ENCODE data around the gene GIPC1. TPM values are rescaled to one million over a fixed set of nuclear protein-coding genes. Genes with fewer than 3 reads are reported as not detected.

Gene GIPC1
- polyA plus RNA-seq, 4 donors: 69.6 to 117 (median 91.1) TPM

GRCh38 chr19:14439014-14439413 lies 56.9 kb downstream of the GIPC1 start:
- DNase-seq (ENCODE audit: low read depth in 4 of 4, low spot score in 2 of 4): no peak

DNA sequence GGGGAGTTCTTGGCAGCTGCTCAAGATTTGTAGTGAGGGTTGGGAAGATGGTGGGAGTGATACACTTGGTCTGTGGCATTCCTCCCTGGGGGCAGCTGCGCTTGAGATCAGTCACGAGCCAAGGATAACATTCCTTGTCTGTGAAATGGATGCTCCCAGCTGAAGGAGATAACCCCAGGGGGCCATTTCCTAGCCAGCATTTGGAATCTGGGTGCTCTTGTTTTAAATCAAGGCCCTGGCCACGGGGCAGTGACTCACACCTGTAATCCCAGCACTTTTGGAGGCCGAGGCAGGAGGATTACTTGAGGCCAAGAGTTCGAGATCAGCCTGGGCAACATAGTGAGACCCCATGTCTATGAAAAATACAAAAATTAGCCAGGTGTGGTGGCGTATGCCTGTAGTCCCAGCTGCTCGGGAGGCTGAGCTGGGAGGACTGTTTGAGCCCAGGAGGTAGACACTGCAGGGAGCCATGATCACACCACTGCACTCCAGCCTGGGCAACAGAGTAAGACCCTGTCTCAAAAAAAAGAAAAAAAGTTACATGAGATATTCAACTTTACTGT lies 58.3 kb downstream of the GIPC1 start:
- no peak for DNase-seq (ENCODE audit: low read depth in 4 of 4, low spot score in 2 of 4)

GRCh38 chr19:14435320-14436050 lies 60.4 kb downstream of the GIPC1 start:
- DNase-seq (ENCODE audit: low read depth in 4 of 4, low spot score in 2 of 4): no peak

GRCh38 chr19:14434543-14435319 lies 61.2 kb downstream of the GIPC1 start:
- no peak for DNase-seq (ENCODE audit: low read depth in 4 of 4, low spot score in 2 of 4)

DNA sequence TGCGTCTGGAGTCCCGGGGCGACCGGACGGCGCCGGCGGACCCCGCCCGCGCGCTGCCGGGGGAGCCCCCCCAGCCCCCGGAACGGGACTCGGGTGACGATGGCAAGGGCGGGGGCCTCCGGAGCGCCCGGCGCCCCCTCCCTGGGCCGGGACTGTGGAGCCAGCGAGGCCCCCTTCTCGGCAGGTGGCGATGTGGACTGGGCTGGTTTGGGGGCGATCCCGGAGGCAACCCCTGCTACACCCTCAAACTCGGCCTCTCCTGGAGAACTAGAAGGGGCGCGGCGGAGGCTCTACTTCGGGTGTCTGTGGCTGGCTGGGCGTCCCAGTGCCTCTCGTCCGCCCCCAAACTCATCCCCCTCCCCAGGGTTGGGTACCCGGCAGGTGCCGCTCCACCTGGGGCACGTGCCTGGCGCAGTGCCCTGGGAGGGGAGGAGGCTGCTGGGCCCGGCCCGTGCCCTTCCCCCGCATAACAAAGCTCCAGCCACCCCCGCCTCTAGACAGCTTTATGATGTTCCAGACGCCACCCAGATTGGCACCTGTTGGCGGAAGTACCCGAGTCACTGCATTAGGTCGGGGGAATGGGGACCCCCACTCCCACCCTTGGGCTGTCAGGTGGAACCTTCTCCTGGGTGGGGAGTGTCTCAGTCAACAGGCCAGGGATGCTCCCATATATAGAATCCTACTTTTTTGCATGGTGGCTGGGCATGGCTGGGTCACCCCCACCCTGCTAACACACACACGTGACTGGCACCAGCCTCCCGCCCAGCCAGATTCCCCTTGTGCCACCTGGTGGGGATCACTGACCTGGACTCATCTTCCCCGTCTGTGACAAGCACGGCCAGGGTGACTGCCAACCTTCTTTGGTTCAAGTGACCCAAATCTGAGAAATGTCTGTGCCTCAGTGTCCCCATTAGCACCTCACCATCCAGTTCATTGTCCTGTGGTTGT lies 62.1 kb downstream of the GIPC1 start:
- no peak for DNase-seq (ENCODE audit: low read depth in 4 of 4, low spot score in 2 of 4)

- no peak for DNase-seq (ENCODE audit: low read depth in 4 of 4, low spot score in 2 of 4)
These were observed 63.0 kb downstream of the GIPC1 start, which contains the start of gene PKN1 for GRCh38 chr19:14432791-14433553. PKN1 (plus strand) TSS chr19:14433306; CDS start chr19:14433522, 216 bp downstream.

DNA sequence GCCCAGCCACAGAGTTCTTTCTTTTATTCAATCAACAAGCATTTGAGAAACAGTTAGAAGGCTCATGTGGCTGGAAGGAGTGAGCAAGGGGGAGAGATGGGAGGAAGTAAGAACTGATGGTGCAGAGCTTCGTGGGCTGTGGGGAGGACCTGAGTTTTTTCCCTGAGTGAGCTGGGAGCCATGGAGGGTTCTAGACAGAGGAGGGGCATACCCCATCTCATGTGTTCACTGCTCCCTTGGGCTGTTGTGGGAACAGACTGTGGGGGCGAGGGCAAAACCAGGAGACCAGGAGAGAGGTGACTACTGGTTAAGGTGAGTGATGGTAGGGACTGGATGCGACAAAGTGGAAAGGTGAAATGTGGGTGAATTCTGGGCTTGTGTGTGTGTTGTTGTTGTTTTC lies 65.2 kb downstream of the GIPC1 start:
- no peak for DNase-seq (ENCODE audit: low read depth in 4 of 4, low spot score in 2 of 4)

- no peak for DNase-seq (ENCODE audit: low read depth in 4 of 4, low spot score in 2 of 4)
These were observed 67.0 kb downstream of the GIPC1 start for GRCh38 chr19:14428882-14429416.

Other genes with a start within 250 kb of the GIPC1 start
- gene ADGRE5, start 114.7 kb downstream of the GIPC1 start, polyA plus RNA-seq (ENCODE audit: insufficient read length in 4 of 4): 10 to 100 TPM; 16.3 to 30.1 (median 21.3) TPM
- gene DDX39A, start 76.8 kb downstream of the GIPC1 start, polyA plus RNA-seq (ENCODE audit: insufficient read length in 4 of 4): 10 to 100 TPM; 45.0 to 66.6 (median 62.1) TPM
- gene PKN1, start 62.8 kb downstream of the GIPC1 start, polyA plus RNA-seq (ENCODE audit: insufficient read length in 4 of 4): 100 to 1,000 TPM in 2 of 4 donors, 10 to 100 TPM in 2; 87.7 to 129 (median 97.5) TPM
- gene PTGER1, start 20.8 kb downstream of the GIPC1 start, polyA plus RNA-seq (ENCODE audit: insufficient read length in 4 of 4): 10 to 100 TPM in 1 of 4 donors, 1 to 10 TPM in 3; 3.2 to 10.2 (median 6.7) TPM
- gene DNAJB1, start 22.3 kb upstream of the GIPC1 start, polyA plus RNA-seq (ENCODE audit: insufficient read length in 4 of 4): 100 to 1,000 TPM in 2 of 4 donors, 10 to 100 TPM in 2; 91.5 to 104 (median 101) TPM
- gene TECR, start 33.5 kb upstream of the GIPC1 start, polyA plus RNA-seq (ENCODE audit: insufficient read length in 4 of 4): 100 to 1,000 TPM; 122 to 154 (median 143) TPM
- gene NDUFB7, start 75.9 kb upstream of the GIPC1 start, polyA plus RNA-seq (ENCODE audit: insufficient read length in 4 of 4): 100 to 1,000 TPM in 2 of 4 donors, 10 to 100 TPM in 2; 90.3 to 158 (median 120) TPM
- under 1 TPM in 2 of 4 donors, not detected in 2; 0.23 to 0.26 TPM for gene CLEC17A, start 87.0 kb upstream of the GIPC1 start, polyA plus RNA-seq (ENCODE audit: insufficient read length in 4 of 4)
- gene ADGRE3, start 178.7 kb upstream of the GIPC1 start, polyA plus RNA-seq (ENCODE audit: insufficient read length in 4 of 4): under 1 TPM in 3 of 4 donors, not detected in 1; 0.08 to 0.14 (median 0.09) TPM
- gene ZNF333, start 193.9 kb upstream of the GIPC1 start, polyA plus RNA-seq (ENCODE audit: insufficient read length in 4 of 4): 10 to 100 TPM; 13.8 to 31.3 (median 21.3) TPM

All from left renal cortex interstitium (tissue), 4 donors.